Activated gamma-delta T cell treated with anti-CD3 and anti-CD28 coated beads, Interleukin-2, amount 50 U/mL, for 16 hours (primary cell): Measurements from ENCODE around the gene GZMA.

Experiments used
- DNase-seq: peaks from one replicate; pipeline ENCODE4 v3.0.0-alpha.2; 2020; ENCODE audit warnings: low read depth

GZMA gene

DNA sequence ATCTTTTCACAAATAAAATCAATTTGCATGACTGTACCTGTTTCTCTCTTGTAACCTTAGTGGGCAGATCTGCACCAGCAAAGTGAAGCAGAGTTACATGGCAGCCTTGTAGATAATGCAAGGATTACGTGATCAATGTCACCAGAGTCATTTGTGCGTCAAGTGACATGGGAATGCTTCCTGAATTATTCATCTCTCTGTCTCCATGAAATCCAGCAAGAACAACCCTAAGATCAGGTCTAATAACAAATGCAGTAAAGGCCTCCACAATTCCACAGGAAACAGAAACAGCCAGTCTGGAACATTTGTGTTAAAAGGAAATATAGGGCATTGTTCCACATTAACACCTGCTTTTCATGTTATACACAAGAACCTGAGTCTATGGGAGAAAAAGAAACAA lies 7.8 kb downstream of the GZMA start:
- DNase-seq, result no peak

DNA sequence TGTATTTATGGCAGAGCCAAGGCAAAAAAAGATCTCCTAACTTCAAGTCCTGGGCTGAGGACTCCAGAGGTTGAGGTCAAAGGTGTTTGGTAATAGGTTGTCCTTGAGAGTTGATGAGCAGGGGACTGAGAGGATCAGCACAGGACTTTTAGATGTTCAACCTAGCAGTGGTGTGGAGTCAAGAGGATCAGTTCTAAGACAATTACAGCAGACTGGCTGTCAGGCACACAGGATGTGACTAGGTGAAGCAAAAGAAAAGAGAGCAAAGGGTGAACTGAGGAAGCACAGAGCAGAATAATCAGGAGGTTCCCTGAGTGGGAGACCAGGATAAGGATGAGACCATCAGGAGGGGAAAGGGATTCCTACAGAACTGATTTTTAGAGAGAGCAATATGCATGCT lies 10.9 kb downstream of the GZMA start:
- DNase-seq, result no peak

DNA sequence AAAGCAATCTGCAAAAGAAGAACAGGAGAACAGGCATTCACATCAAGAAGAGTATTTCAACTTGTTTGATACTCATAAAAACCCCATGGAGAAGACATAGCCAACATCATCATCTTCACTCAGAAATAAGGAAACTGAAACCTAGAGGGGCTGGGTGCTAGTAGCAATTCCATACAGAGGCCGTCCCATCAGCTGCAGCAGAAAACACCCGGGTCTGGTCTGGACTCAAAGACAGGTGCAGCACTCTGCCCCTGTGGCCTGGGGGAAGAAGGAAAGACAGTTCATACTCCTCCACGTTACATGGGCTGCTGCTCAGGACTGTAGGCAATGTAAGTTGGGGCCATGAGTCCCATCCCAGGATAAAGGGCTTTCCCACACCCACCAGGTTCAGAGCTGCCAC lies 11.6 kb downstream of the GZMA start:
- no peak for DNase-seq

DNA sequence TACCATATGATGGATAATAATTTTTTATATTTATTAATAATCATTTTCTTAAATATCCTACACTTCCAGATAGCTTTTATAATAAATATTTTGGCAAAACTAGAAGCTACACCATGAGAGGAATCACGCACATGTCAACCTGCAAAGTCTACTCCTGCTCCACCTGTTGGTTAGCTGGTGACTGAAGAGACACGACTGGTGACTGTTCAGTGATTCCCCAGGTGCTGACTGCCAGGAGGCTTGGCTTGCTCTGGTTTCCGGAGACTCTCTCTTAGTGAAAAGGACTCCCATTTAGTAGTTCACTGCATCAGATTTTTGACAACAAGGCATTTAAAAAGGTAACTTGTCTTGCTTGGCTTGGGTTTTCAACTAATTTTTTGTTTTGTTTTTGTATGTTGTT lies 20.9 kb downstream of the GZMA start:
- no peak for DNase-seq

DNA sequence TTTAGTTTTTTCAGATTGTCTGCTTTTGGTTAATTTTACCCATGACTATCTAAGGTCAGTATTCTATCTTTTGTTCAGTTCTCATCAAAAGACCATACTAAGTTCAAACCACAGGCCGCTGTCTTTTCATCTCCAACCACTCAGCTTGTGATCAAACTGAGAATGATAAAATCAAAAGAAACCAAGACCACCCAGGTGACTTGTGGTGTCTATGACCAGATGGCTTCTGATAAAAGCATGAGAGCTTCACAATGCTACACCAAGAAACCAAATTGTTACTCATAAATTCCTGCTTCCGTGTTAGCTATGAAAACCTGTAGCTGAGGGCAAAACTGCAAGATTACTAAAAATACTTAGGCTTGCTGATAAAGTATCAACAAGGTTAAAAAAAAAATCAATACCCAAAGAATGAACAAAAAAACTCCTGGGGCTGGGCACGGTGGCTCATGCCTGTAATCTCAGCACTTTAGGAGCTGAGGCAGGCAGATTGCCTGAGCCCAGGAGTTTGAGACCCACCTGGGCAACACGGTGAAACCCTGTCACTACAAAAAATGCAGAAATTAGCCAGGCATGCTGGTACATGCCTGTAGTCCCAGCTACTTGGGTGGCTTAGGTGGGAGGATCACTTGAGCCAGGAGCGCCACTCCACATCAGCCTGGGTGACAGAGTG lies 31.7 kb downstream of the GZMA start:
- no peak for DNase-seq

DNA sequence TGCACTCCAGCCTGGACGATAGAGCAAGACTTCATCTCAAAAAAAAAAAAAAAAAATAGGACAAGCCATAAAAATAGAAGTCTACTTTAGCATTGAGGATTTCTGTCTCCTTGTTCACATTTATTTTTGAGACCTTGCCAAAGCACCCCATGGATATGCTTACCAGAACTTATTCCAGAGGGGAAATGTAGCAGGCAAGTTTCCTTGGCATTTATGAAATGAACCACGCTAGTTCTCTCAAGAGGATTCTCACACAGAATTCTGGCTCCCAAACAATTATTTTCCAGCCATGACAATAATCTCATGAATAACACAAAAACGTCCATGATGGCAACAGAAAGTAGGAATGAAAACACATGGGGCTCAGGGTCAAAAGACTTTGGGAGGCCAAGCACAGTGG lies 34.1 kb downstream of the GZMA start:
- DNase-seq, result no peak

DNA sequence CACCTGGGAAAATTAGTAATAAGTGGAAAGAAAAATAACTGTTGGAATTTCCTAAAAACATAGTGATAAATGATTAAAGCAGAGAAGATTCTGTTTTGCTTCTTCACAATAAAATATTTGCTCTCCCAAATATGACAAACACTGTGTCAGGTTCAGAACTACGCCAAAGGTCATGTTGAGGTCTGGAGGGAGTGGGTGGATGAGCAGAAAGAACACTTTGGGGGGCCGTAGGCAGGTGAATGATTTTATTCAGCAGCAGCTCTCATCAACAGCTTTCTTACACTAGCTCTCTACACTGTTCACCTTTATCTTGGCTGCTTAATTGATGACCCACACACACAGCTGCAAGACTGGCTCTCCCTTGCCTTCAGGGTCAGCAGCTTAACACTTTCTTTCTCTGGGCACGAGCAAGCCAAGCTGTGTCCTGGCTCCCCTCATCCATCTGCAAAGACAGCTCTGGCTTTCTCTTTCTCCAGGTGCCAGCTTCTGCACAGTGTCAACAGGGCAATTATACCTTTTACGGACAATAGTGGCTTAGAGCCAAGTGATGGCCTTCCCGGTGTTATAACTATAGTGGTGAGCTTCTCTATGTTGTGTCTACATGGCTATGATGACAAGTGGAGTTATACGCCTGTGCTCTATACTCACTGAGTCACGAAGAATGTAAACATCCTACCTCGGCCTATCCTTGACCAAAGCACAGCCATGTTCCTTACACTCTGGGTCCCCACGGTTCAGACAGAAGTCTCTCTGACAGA lies 38.6 kb downstream of the GZMA start:
- DNase-seq, result no peak

DNA sequence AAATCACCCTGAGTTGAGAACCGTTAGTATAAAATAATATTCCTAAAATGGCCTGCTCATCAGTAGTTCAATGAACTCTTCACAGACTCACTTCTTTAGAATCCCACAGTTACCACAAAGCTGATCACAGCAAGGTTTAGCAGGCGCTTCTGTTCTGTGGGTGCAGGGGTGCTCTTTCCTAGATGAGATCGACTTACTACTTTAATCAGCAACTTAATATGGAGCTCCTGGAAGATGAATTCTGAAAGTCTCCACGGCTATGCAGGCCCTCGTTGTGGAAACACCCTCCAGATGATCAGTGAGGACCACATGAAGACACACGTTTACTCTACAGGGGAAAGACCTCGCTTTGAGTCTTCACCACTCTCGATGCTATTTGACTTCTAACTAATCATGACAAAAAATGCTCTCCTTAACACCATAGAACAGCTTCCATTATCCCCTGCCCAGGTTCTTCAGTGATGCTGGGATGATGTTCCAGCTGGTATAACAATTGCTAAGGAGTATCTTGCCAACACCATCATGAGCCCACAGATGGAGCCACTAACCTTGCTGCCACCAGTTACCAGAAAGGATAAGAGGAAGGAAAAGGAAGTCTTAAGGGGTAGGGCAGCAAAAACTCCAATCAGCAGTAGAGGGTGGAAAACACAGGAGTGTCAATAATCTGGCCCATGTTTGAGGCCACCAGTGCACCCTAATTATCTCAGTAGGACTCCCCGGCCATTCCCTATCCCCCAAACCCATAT lies 39.7 kb downstream of the GZMA start:
- no peak for DNase-seq

DNA sequence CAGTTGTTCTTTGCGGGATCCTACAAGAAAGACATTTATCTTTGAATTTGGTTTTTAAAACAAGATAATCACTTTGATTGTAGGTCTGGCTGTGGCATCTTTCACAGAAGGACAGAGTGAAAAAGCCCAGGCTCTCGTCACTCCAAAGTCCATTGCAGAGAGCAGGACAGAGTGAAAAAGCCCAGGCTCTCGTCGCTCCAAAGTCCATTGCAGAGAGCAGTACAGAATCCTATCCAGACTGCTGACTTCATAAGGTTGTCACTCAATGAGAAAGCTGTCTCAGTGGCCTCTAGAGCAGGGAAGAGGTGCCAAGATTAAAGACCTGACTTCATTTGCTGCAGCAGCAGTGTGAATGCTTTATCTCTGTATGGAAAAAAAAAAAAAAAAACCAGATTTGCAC lies 41.2 kb downstream of the GZMA start:
- DNase-seq, result no peak

DNA sequence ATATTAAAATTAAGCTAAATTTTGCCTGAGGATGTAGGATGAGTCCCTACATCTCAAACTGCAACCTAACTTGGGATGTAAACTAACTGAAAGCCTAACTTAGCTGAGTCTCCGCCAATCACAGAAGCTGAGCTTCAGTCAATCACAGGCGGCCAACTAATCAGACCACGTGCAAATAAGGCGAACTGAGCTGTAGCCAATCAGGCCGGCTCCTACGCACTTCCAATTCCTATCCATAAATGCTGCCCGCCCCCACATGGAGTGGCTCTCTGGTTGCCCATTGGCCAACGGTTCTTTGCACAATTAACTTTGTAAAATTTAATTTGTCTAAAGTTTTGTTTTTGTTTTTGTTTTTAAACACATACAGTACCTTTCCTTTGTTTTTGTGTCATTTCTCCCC lies 43.6 kb downstream of the GZMA start:
- no peak for DNase-seq

DNA sequence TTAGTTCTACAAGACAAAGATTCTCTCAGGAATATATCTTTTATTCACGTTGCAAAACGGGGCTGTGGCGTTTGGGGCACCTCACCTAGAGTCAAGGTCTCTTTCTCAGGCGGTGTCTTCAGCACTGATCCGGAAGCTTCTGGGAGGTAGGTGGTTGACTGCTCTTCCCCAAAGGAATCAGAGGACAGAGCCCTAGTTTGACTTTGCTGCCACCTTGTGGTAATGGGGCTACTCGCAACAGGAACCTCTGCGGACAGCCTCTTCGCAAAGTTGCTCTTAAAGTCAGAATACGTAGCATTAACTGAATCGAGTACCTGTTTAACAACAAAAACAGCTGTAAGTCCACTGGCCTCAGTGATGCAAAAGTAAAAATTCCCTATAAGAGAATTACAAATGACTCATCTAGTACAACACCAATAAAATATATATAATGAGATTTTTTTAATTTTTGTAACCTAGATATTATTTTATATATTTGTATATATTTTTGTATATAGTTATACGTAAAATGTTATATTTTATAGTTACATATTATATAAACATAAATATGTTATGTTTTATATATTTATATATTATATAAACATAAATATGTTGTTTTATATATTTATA lies 44.2 kb downstream of the GZMA start:
- peak; percentile 76 for DNase-seq

DNA sequence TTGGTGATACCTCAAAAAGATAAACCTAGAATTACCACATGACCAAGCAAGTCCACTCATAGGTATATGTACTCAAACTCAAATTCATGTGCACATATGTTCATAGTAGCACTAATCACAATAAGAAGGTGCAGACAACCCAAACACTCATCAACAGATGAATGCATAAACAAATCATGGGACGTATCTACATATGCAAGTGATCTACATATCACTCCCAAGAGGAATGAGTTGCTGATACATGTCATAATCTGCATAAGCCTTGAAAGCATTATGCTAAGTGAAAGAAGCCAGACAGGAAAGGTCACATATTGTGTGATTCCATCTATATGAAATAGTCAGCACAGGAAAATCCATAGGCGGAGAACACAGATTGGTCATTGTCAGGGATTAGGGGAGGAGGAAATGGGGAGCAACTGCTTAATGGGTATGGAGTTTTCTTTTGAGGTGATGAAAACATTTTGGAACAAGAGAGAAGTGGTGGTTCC lies 46.9 kb downstream of the GZMA start:
- DNase-seq, result no peak

DNA sequence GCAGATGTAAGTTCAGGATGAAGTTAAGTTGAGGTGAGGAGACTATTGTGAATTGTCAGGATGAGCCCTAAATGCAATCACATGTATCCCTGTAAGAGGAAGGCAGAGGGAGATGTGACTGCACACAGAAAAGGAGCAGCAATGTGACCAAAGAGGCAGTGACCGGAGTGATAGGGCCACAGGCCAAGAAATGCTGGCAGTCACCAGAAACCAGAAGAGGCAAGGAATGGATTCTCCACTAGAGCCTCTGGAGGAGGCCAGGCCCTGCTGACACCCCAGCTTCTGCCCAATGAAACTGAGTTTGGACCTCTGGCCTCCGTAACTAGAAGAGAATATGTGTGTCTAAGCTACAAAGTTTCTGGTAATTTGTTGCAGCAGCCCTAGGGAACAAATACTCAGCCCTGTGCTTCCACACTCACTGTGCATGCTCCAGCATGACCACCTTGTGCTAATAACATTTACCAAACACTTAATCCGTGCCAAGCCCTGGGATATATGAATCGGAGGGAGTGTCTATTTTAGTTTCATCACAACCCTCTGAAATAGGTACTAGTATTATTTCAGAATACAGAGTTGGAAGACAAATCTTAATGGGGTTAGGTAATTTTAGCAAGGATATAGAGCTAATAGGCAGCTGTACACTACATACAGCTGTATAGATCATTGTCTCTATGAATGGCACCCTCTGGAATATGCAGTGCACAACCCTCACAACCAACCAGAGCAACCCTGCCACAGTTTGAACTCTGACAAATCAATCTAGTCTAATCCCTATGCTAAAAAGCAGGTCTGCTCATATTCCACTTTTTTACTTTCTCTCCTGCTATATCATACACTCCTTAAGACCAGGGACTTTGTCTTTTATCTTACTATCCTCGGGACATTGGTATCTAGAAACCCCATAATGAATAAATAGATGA lies 49.7 kb downstream of the GZMA start:
- no peak for DNase-seq

DNA sequence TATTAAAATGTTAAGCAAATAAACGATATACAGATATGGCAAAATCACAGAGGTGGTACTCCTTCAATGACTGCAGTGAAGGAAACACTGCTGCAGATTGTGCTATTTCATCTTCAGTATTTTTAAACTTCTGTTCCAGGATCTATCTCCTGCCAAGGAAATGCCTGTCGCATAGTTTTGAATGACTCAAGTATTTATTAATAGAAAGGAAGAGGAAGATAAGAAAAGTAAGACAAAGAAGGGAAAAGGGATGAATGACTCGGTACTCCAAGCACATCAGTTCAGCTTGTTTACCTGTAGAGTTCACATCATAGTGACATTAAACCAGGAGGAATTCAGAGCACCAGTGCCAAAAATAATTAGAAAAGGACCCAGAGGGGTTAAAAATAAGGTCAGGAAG lies 52.4 kb downstream of the GZMA start:
- DNase-seq, result no peak
